OCI-LY7 (cell line): ENCODE data around the gene PDHA2.

Experiments used
- EZH2phosphoT487 ChIP-seq: fragments of 200-600 bp; sonication (generic); IDR thresholded peaks from 2 replicates; pipeline ENCODE4 v1.6.1; 2018; ENCODE audit warnings: low read depth, borderline replicate concordance, mild to moderate bottlenecking, mixed run types, antibody characterized with exemption, low read length, moderate library complexity, mixed read lengths
- TF ChIP-seq, protein P1 (sequence below): fragments of 200-600 bp; sonication (generic); conservative IDR thresholded peaks from 2 replicates; pipeline ENCODE4 v1.5.1; 2014; ENCODE audit warnings: mild to moderate bottlenecking, antibody characterized with exemption, low read length, moderate library complexity, mixed read lengths

DNA sequence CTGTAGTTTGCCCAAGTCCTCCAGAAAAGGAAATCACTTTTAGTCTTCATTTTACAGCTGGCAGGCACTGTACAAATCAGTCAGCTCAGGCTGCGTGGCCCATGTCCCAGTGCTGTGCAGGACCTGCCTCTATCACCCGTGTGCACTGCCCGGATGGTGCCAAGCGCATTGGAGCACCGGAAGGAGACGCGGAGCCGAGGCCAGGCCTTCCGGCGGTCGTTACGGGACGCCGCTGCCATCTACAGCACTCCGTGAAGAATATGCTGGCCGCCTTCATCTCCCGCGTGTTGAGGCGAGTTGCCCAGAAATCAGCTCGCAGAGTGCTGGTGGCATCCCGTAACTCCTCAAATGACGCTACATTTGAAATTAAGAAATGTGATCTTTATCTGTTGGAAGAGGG lies at the start of gene PDHA2:
- TF ChIP-seq, protein P1, sequence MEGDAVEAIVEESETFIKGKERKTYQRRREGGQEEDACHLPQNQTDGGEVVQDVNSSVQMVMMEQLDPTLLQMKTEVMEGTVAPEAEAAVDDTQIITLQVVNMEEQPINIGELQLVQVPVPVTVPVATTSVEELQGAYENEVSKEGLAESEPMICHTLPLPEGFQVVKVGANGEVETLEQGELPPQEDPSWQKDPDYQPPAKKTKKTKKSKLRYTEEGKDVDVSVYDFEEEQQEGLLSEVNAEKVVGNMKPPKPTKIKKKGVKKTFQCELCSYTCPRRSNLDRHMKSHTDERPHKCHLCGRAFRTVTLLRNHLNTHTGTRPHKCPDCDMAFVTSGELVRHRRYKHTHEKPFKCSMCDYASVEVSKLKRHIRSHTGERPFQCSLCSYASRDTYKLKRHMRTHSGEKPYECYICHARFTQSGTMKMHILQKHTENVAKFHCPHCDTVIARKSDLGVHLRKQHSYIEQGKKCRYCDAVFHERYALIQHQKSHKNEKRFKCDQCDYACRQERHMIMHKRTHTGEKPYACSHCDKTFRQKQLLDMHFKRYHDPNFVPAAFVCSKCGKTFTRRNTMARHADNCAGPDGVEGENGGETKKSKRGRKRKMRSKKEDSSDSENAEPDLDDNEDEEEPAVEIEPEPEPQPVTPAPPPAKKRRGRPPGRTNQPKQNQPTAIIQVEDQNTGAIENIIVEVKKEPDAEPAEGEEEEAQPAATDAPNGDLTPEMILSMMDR: no peak
- TF ChIP-seq EZH2phosphoT487: no peak
